ENCODE measurements around the gene APBB1IP. TPM values are rescaled to one million over a fixed set of nuclear protein-coding genes. Genes with fewer than 3 reads are reported as not detected.

APBB1IP gene
- polyA plus RNA-seq, 2 of the 4 experiments (the other 2 are of a cell fraction): 0.96 to 9.2 TPM

DNA sequence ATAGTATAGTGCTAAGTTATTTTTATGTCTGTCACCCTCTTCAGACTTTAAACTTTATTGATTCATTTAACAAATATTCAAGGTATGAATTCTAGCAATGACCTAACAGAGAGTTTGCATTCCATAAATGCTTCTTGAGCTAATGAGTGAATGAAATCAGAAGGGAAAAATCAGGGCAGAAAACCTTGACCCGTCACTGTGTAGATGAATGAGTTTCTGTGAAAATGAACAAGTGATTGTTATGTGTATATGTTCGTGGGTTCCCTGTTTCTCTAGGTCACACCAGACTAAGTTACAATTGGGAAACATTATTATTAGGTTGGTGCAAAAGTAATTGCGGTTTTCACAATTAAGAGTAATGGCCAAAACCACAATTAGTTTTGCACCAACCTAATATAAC is 30.1 kb downstream of the APBB1IP start:
- POLR2A ChIA-PET: no interaction called here
- DNase-seq (ENCODE audit: low read depth in 1 of 2, low spot score in 1 of 2) (peak in 1 of 2 experiments; percentile 35), ATAC-seq (peak in 1 of 2 experiments; percentile 68; a peak in 3 of 6 replicates), FAIRE-seq (peak; percentile 51)
- CTCF ChIA-PET: interaction anchor here (0.9 to 1.0 kb wide), 3 partner anchors 33 to 88 kb away, joined by 3 read pairs; no protein-coding TSS in a partner anchor
- Histone ChIP-seq H3K4me1 (peaks cover 19% of the 10 kb centered on the region), H3K4me3 (no peak overlapping the region), H3K9me3 (no peaks in the 10 kb centered on the region), H3K27ac (peak overlapping the region; percentile 56 to 83), H3K4me2 (peak overlapping the region; percentile 64)
- WGBS (ENCODE audit: missing lambda C conversion rate): 6% methylated on average over 3 of the region's 3 CpGs
- TF ChIP-seq JUNB (IDR thresholded peaks at IDR 0.05) (peak; percentile 21; the same call in 1 of the 2 replicates), GATA3 (IDR thresholded peaks at IDR 0.05; ENCODE audit: borderline replicate concordance) (peak; percentile 28; the same call in 1 of the 2 replicates), SMC3 (IDR thresholded peaks at IDR 0.05) (no peak), JUN (IDR thresholded peaks at IDR 0.05) (no peak), HOXB5 (CRISPR knock-in tag; IDR thresholded peaks at IDR 0.05) (no peak), NR3C1 (IDR thresholded peaks at IDR 0.05) (no peak), NPAS2 (CRISPR knock-in tag; IDR thresholded peaks at IDR 0.05; ENCODE audit: borderline replicate concordance) (no peak), RARB (CRISPR knock-in tag; IDR thresholded peaks at IDR 0.05) (no peak), HOXB13 (CRISPR knock-in tag; IDR thresholded peaks at IDR 0.05; ENCODE audit: low read depth) (no peak), ZSCAN20 (CRISPR knock-in tag; IDR thresholded peaks at IDR 0.05) (no peak), ZC3H11A (IDR thresholded peaks at IDR 0.05) (no peak), HDAC2 (IDR thresholded peaks at IDR 0.05) (no peak), ESRRA (IDR thresholded peaks at IDR 0.05; ENCODE audit: borderline replicate concordance, low read length) (no peak), POLR2AphosphoS2 (conservative IDR thresholded peaks at IDR 0.05; ENCODE audit: low read length) (no peak), EP300 (IDR thresholded peaks at IDR 0.05) (no peak), FOSL2 (IDR thresholded peaks at IDR 0.05) (no peak), FOSL2 (CRISPR knock-in tag; IDR thresholded peaks at IDR 0.05) (peak; percentile 20; the same call in 1 of the 2 replicates), ZFP36 (IDR thresholded peaks at IDR 0.05; ENCODE audit: borderline replicate concordance, partially characterized antibody) (no peak), MAZ (IDR thresholded peaks at IDR 0.05; ENCODE audit: borderline replicate concordance, low read depth, low read length) (no peak), CEBPB (IDR thresholded peaks at IDR 0.05) (peak in 1 of 2 experiments; percentile 24; a peak in 1 of 4 replicates), RFX5 (IDR thresholded peaks at IDR 0.05) (no peak), POLR2A (IDR thresholded peaks at IDR 0.05; ENCODE audit: low read length) (no peak), KDM1A (IDR thresholded peaks at IDR 0.05; ENCODE audit: low read depth) (no peak)
- TF ChIP-seq, protein P1, sequence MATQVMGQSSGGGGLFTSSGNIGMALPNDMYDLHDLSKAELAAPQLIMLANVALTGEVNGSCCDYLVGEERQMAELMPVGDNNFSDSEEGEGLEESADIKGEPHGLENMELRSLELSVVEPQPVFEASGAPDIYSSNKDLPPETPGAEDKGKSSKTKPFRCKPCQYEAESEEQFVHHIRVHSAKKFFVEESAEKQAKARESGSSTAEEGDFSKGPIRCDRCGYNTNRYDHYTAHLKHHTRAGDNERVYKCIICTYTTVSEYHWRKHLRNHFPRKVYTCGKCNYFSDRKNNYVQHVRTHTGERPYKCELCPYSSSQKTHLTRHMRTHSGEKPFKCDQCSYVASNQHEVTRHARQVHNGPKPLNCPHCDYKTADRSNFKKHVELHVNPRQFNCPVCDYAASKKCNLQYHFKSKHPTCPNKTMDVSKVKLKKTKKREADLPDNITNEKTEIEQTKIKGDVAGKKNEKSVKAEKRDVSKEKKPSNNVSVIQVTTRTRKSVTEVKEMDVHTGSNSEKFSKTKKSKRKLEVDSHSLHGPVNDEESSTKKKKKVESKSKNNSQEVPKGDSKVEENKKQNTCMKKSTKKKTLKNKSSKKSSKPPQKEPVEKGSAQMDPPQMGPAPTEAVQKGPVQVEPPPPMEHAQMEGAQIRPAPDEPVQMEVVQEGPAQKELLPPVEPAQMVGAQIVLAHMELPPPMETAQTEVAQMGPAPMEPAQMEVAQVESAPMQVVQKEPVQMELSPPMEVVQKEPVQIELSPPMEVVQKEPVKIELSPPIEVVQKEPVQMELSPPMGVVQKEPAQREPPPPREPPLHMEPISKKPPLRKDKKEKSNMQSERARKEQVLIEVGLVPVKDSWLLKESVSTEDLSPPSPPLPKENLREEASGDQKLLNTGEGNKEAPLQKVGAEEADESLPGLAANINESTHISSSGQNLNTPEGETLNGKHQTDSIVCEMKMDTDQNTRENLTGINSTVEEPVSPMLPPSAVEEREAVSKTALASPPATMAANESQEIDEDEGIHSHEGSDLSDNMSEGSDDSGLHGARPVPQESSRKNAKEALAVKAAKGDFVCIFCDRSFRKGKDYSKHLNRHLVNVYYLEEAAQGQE (IDR thresholded peaks at IDR 0.05): no peak
- TF ChIP-seq, protein P2, sequence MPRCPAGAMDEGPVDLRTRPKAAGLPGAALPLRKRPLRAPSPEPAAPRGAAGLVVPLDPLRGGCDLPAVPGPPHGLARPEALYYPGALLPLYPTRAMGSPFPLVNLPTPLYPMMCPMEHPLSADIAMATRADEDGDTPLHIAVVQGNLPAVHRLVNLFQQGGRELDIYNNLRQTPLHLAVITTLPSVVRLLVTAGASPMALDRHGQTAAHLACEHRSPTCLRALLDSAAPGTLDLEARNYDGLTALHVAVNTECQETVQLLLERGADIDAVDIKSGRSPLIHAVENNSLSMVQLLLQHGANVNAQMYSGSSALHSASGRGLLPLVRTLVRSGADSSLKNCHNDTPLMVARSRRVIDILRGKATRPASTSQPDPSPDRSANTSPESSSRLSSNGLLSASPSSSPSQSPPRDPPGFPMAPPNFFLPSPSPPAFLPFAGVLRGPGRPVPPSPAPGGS (IDR thresholded peaks at IDR 0.05): no peak

DNA sequence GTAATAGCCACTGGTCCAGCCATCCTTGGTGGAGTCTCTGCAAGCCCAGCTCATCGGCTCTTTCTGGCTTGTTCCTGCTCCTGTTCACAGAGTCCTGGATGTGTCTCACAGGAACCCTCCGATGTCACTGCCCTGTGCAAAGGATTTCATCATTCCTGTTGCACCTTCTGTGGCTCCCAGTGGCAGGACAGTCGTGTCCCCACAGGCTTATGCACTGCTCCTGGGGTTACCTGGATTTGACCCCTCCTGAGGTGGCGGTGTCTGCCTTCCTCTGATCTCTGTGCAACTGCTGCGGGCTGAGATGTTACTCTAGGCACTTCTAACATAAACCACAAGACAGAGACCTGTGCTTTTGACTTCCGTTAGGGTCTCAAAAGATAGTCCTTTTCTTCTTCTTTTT is 30.6 kb downstream of the APBB1IP start:
- FAIRE-seq: no peak

More for the DNA sequence above, 30.6 kb downstream of the APBB1IP start:
- TF ChIP-seq RFX5 (IDR thresholded peaks at IDR 0.05) (no peak), TFCP2L1 (CRISPR knock-in tag; IDR thresholded peaks at IDR 0.05) (no peak), ESRRA (IDR thresholded peaks at IDR 0.05; ENCODE audit: borderline replicate concordance, low read length) (no peak), CBX2 (IDR thresholded peaks at IDR 0.05; ENCODE audit: borderline replicate concordance, low read depth) (no peak), ZSCAN20 (CRISPR knock-in tag; IDR thresholded peaks at IDR 0.05) (no peak), CHD4 (IDR thresholded peaks at IDR 0.05; ENCODE audit: borderline replicate concordance) (no peak)
- TF ChIP-seq, protein P2 (IDR thresholded peaks at IDR 0.05): no peak
- no peak for DNase-seq (ENCODE audit: low read depth in 1 of 2, low spot score in 1 of 2)
- Histone ChIP-seq H3K4me3 (no peak overlapping the region), H3K9me3 (no peaks in the 10 kb centered on the region), H3K27ac (peak overlapping the region; percentile 56 to 83), H3K4me1 (peaks cover 19% of the 10 kb centered on the region), H3K4me2 (peak overlapping the region; percentile 64)
- peak; percentile 70 to 76 for ATAC-seq
- 54% methylated on average over 6 of the region's 6 CpGs for WGBS (ENCODE audit: missing lambda C conversion rate)
- ChIA-PET CTCF (interaction anchor here (1.0 kb wide), 1 partner anchor 88 kb away, joined by 3 read pairs; no protein-coding TSS in a partner anchor), POLR2A (no interaction called here)

Measured in A549 (cell line).